Measurements from ENCODE around the gene KCNA5.

The KCNA5 gene

GRCh38 chr12:5000658-5001385 lies 42.9 kb upstream of the KCNA5 start:
- Histone ChIP-seq H3K27me3 (peaks cover 32% of the 10 kb centered on the region), H3K4me3 (ENCODE audit: low read depth in 1 of 2, low read length in 1 of 2) (no peak overlapping the region), H3K4me1 (ENCODE audit: control insufficient read depth in 1 of 2, insufficient read depth in 1 of 2, low read depth in 1 of 2, low read length in 1 of 2) (no peaks in the 10 kb centered on the region), H3K9me3 (no peaks in the 10 kb centered on the region), H3K27ac (no peak overlapping the region), H3K36me3 (no peaks in the 10 kb centered on the region)
- no peak for TF ChIP-seq CTCF (IDR thresholded peaks at IDR 0.05)

- no peak overlapping the region for H3K27ac ChIP-seq
- no peak for TF ChIP-seq CTCF (IDR thresholded peaks at IDR 0.05)
These were observed 40.5 kb upstream of the KCNA5 start for GRCh38 chr12:5003025-5003666.

GRCh38 chr12:5008661-5009060 lies 35.0 kb upstream of the KCNA5 start:
- Histone ChIP-seq H3K27me3 (peaks cover 7% of the 10 kb centered on the region), H3K27ac (no peak overlapping the region), H3K4me1 (ENCODE audit: control insufficient read depth in 1 of 2, insufficient read depth in 1 of 2, low read depth in 1 of 2, low read length in 1 of 2) (no peaks in the 10 kb centered on the region), H3K36me3 (no peaks in the 10 kb centered on the region), H3K9me3 (no peaks in the 10 kb centered on the region), H3K4me3 (ENCODE audit: low read depth in 1 of 2, low read length in 1 of 2) (no peak overlapping the region)
- no peak for TF ChIP-seq CTCF (IDR thresholded peaks at IDR 0.05)

More at GRCh38 chr12:5003025-5003666, 40.5 kb upstream of the KCNA5 start:
- Histone ChIP-seq H3K4me1 (ENCODE audit: control insufficient read depth in 1 of 2, insufficient read depth in 1 of 2, low read depth in 1 of 2, low read length in 1 of 2) (no peaks in the 10 kb centered on the region), H3K27me3 (peaks cover 29% of the 10 kb centered on the region), H3K9me3 (no peaks in the 10 kb centered on the region), H3K4me3 (ENCODE audit: low read depth in 1 of 2, low read length in 1 of 2) (no peak overlapping the region), H3K36me3 (no peaks in the 10 kb centered on the region)

- H3K36me3 ChIP-seq, result no peaks in the 10 kb centered on the region
These were observed 33.5 kb upstream of the KCNA5 start for GRCh38 chr12:5010151-5010550.

GRCh38 chr12:5012337-5012736 lies 31.3 kb upstream of the KCNA5 start:
- H3K9me3 ChIP-seq, result no peaks in the 10 kb centered on the region
- H3K4me1 ChIP-seq (ENCODE audit: control insufficient read depth in 1 of 2, insufficient read depth in 1 of 2, low read depth in 1 of 2, low read length in 1 of 2), result no peaks in the 10 kb centered on the region
- no peak for TF ChIP-seq CTCF (IDR thresholded peaks at IDR 0.05)
- H3K27me3 ChIP-seq, result peaks cover 8% of the 10 kb centered on the region
- H3K27ac ChIP-seq, result no peak overlapping the region
- no peaks in the 10 kb centered on the region for H3K36me3 ChIP-seq
- H3K4me3 ChIP-seq (ENCODE audit: low read depth in 1 of 2, low read length in 1 of 2), result no peak overlapping the region

More at GRCh38 chr12:5010151-5010550, 33.5 kb upstream of the KCNA5 start:
- H3K27me3 ChIP-seq, result peaks cover 8% of the 10 kb centered on the region
- H3K27ac ChIP-seq, result no peak overlapping the region
- H3K4me1 ChIP-seq (ENCODE audit: control insufficient read depth in 1 of 2, insufficient read depth in 1 of 2, low read depth in 1 of 2, low read length in 1 of 2), result no peaks in the 10 kb centered on the region
- TF ChIP-seq CTCF (IDR thresholded peaks at IDR 0.05), result no peak
- no peaks in the 10 kb centered on the region for H3K9me3 ChIP-seq
- H3K4me3 ChIP-seq (ENCODE audit: low read depth in 1 of 2, low read length in 1 of 2), result no peak overlapping the region

All from neutrophil (primary cell).